ENCODE results near the gene SHISAL2A. TPM values are rescaled to one million over a fixed set of nuclear protein-coding genes. Genes with fewer than 3 reads are reported as not detected.
"Not testable (repeated sequence)": the region's sequence is repeated elsewhere in the genome, so short reads cannot be mapped to it uniquely, and the experiment has no call there.

SHISAL2A gene
- total RNA-seq, 1 experiment from 2014 or later, result 0.26 TPM

DNA sequence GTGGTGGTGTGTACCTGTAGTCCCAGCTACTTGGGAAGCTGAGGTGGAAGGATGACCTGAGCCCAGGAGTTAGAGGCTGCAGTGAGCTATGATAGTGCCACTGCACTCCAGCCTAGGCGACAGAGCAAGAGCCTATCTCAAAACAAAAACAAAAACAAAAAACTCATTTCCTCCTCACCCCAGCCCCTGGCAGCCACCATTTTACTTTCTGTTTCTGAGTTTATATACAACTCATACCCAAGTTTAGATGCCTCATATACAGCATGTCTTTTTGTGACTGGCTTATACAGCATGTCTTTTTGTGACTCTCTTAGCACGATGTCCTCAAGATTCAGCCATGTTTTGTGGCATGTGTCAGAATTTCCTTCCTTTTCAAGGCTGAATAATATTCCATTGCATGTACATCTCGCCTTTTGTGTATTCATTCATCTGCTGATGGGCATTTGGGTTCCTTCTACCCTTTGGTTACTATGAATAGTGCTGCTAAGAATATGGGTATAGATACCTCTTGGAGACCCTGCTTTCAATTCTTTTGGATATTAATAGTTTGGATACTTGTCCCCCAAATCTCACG lies 50.5 kb downstream of the SHISAL2A start:
- H3K4me1 Mint-ChIP-seq (ENCODE audit: insufficient read depth, unreplicated experiment), result peaks cover 5% of the 10 kb centered on the region
- POLR2A ChIA-PET, result interaction anchor here (0.7 to 5.8 kb wide), 8 partner anchors 9 to 279 kb away, joined by 3 to 40 read pairs (median 4); partner anchors contain the start of genes ORC1, PRPF38A and SCP2
- CTCF ChIA-PET, result interaction anchor here (0.6 kb wide), 1 partner anchor 14 kb away, joined by 3 read pairs; no protein-coding TSS in a partner anchor
- no peak overlapping the region for H3K27ac Mint-ChIP-seq (ENCODE audit: low read depth, unreplicated experiment)
- DNase-seq (ENCODE audit: unreplicated experiment), result no peak
- H3K9me3 Mint-ChIP-seq (ENCODE audit: unreplicated experiment), result no peaks in the 10 kb centered on the region
- no peaks in the 10 kb centered on the region for H3K27me3 Mint-ChIP-seq (ENCODE audit: insufficient read depth, unreplicated experiment)
- H3K36me3 Mint-ChIP-seq (ENCODE audit: insufficient read depth, unreplicated experiment), result peaks cover 42% of the 10 kb centered on the region
- TF ChIP-seq, protein P1, sequence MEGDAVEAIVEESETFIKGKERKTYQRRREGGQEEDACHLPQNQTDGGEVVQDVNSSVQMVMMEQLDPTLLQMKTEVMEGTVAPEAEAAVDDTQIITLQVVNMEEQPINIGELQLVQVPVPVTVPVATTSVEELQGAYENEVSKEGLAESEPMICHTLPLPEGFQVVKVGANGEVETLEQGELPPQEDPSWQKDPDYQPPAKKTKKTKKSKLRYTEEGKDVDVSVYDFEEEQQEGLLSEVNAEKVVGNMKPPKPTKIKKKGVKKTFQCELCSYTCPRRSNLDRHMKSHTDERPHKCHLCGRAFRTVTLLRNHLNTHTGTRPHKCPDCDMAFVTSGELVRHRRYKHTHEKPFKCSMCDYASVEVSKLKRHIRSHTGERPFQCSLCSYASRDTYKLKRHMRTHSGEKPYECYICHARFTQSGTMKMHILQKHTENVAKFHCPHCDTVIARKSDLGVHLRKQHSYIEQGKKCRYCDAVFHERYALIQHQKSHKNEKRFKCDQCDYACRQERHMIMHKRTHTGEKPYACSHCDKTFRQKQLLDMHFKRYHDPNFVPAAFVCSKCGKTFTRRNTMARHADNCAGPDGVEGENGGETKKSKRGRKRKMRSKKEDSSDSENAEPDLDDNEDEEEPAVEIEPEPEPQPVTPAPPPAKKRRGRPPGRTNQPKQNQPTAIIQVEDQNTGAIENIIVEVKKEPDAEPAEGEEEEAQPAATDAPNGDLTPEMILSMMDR (IDR thresholded peaks at IDR 0.05; ENCODE audit: unreplicated experiment), result no peak
- intact Hi-C loops (cut with micrococcal nuclease), result loop anchor here (10.0 kb wide), 1 partner anchor 249 kb away; no protein-coding TSS in a partner anchor
- H3K4me3 Mint-ChIP-seq (ENCODE audit: unreplicated experiment), result no peak overlapping the region
- BruUV-seq (replicated peaks), result no TSS peak

DNA sequence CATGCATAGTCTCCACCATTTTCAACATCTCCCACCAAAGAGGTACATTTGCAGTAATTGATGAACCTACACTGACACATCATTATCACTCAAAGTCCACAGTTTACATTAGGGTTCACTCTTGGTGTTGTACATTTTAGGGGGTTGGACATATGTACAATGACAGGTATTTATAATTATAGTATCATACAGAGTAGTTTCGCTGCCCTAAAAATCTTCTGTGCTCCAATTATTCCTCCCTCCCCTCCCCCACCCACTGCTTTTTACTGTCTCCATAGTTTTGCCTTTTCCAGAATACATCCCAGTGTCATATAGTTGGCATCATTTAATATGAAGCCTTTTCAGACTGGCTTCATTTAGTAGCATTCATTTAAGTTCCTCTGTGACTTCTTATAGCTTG lies 51.6 kb downstream of the SHISAL2A start:
- H3K4me1 Mint-ChIP-seq (ENCODE audit: insufficient read depth, unreplicated experiment), result peaks cover 5% of the 10 kb centered on the region
- no peaks in the 10 kb centered on the region for H3K9me3 Mint-ChIP-seq (ENCODE audit: unreplicated experiment)
- BruUV-seq (replicated peaks), result no TSS peak
- ChIA-PET POLR2A (interaction anchor here (0.7 to 5.8 kb wide), 10 partner anchors 8 to 345 kb away, joined by 3 to 40 read pairs (median 4); partner anchors contain the start of genes ORC1, PRPF38A and TUT4), CTCF (interaction anchor here (0.8 to 3.7 kb wide), 2 partner anchors 8 to 16 kb away, joined by 4 to 30 read pairs; no protein-coding TSS in a partner anchor)
- DNase-seq (ENCODE audit: unreplicated experiment), result no peak
- H3K4me3 Mint-ChIP-seq (ENCODE audit: unreplicated experiment), result no peak overlapping the region
- intact Hi-C loops (cut with micrococcal nuclease), result loop anchor here (10.0 kb wide), 1 partner anchor 250 kb away; no protein-coding TSS in a partner anchor
- H3K36me3 Mint-ChIP-seq (ENCODE audit: insufficient read depth, unreplicated experiment), result peaks cover 53% of the 10 kb centered on the region
- no peaks in the 10 kb centered on the region for H3K27me3 Mint-ChIP-seq (ENCODE audit: insufficient read depth, unreplicated experiment)
- peak overlapping the region; percentile 75 for H3K27ac Mint-ChIP-seq (ENCODE audit: low read depth, unreplicated experiment)
- TF ChIP-seq, protein P1 (IDR thresholded peaks at IDR 0.05; ENCODE audit: unreplicated experiment), result no peak

DNA sequence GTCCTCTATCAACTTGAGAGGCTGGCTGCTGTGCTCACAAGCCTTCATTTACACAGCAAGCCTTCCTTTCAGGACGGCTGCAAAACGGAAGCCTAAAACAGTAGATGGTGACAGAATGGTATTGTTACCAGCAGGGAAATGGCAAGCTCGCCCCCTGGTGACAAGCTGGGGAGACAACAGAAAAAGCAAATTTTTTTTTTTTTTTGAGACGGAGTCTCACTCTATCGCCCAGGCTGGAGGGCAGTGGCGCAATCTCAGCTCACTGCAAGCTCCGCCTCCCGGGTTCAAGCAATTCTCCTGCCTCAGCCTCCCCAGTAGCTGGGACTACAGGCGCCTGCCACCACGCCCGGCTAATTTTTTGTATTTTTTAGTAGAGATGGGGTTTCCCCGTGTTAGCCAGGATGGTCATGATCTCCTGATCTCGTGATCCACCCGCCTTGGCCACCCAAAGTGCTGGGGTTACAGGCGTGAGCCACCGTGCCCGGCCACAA lies 53.3 kb downstream of the SHISAL2A start:
- Mint-ChIP-seq H3K36me3 (ENCODE audit: insufficient read depth, unreplicated experiment) (peaks cover 68% of the 10 kb centered on the region), H3K27ac (ENCODE audit: low read depth, unreplicated experiment) (peak overlapping the region; percentile 46)
- peak; percentile 74 for DNase-seq (ENCODE audit: unreplicated experiment)
- intact Hi-C loops (cut with micrococcal nuclease), result loop anchor here (1.0 to 10.0 kb wide), 6 partner anchors 134 to 789 kb away; partner anchors contain the start of genes CC2D1B, ORC1 and PRPF38A
- H3K9me3 Mint-ChIP-seq (ENCODE audit: unreplicated experiment); H3K4me3 Mint-ChIP-seq (ENCODE audit: unreplicated experiment); H3K4me1 Mint-ChIP-seq (ENCODE audit: insufficient read depth, unreplicated experiment); BruUV-seq (replicated peaks); H3K27me3 Mint-ChIP-seq (ENCODE audit: insufficient read depth, unreplicated experiment): not testable (repeated sequence)
- POLR2A ChIA-PET, result interaction anchor here (0.6 to 5.8 kb wide), 14 partner anchors 11 to 321 kb away, joined by 3 to 40 read pairs (median 4); partner anchors contain the start of genes CC2D1B, ORC1, PRPF38A and TUT4
- TF ChIP-seq, protein P1 (IDR thresholded peaks at IDR 0.05; ENCODE audit: unreplicated experiment), result peak; percentile 73
- CTCF ChIA-PET, result interaction anchor here (0.6 to 3.7 kb wide), 33 partner anchors 10 to 1078 kb away, joined by 3 to 30 read pairs (median 4); partner anchors contain the start of gene COA7

DNA sequence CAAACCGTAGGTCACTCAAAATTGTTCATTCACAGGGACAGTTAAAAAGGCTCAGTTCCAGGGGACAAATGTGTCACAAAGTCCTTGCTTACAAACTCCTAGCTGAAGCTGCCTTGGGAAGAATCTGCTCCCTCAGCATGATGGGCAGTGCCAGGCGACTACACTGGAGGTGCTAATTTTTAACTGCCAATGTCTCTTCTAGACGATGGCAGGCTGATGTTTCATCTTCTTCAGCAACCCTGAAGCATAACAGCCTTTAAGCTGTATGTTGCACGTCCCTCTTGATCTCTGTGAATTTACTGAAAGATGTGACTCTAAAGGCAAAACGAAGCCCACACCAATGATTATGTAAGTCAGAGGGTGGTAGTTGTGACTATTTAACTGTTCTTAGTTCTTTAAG lies 53.9 kb downstream of the SHISAL2A start:
- TF ChIP-seq, protein P1 (IDR thresholded peaks at IDR 0.05; ENCODE audit: unreplicated experiment), result no peak
- Mint-ChIP-seq H3K9me3 (ENCODE audit: unreplicated experiment) (no peaks in the 10 kb centered on the region), H3K27me3 (ENCODE audit: insufficient read depth, unreplicated experiment) (no peaks in the 10 kb centered on the region), H3K36me3 (ENCODE audit: insufficient read depth, unreplicated experiment) (peaks cover 74% of the 10 kb centered on the region), H3K4me1 (ENCODE audit: insufficient read depth, unreplicated experiment) (peaks cover 5% of the 10 kb centered on the region), H3K4me3 (ENCODE audit: unreplicated experiment) (no peak overlapping the region), H3K27ac (ENCODE audit: low read depth, unreplicated experiment) (no peak overlapping the region)
- CTCF ChIA-PET, result interaction anchor here (0.7 to 3.7 kb wide), 26 partner anchors 11 to 500 kb away, joined by 3 to 30 read pairs (median 4); no protein-coding TSS in a partner anchor
- BruUV-seq (replicated peaks), result TSS peak; percentile 15
- intact Hi-C loops (cut with micrococcal nuclease), result loop anchor here (1.0 to 10.0 kb wide), 6 partner anchors 135 to 790 kb away; partner anchors contain the start of genes CC2D1B, ORC1 and PRPF38A
- POLR2A ChIA-PET, result interaction anchor here (0.6 to 5.8 kb wide), 12 partner anchors 10 to 282 kb away, joined by 3 to 40 read pairs (median 4); partner anchors contain the start of genes ORC1, PRPF38A and TUT4
- no peak for DNase-seq (ENCODE audit: unreplicated experiment)
